Measurements from ENCODE around the gene CTNNB1.

CTNNB1 gene

GRCh38 chr3:41224120-41224806 lies 25.0 kb downstream of the CTNNB1 start:
- H3K27ac ChIP-seq = no peak overlapping the region
- DNase-seq = no peak
- H3K27me3 ChIP-seq (ENCODE audit: insufficient read depth, low read depth, severe bottlenecking) = no peaks in the 10 kb centered on the region
- peaks cover 41% of the 10 kb centered on the region for H3K36me3 ChIP-seq
- H3K4me3 ChIP-seq (ENCODE audit: low read depth, low read length) = no peak overlapping the region
- no peak for TF ChIP-seq CTCF (IDR thresholded peaks at IDR 0.05; ENCODE audit: low read depth, low read length)
- H3K9me3 ChIP-seq (ENCODE audit: severe bottlenecking) = no peaks in the 10 kb centered on the region

GRCh38 chr3:41234823-41235721 lies 35.8 kb downstream of the CTNNB1 start:
- H3K9me3 ChIP-seq (ENCODE audit: severe bottlenecking) = no peaks in the 10 kb centered on the region
- peaks cover 87% of the 10 kb centered on the region for H3K36me3 ChIP-seq
- no peak overlapping the region for H3K27ac ChIP-seq
- no peak for TF ChIP-seq CTCF (IDR thresholded peaks at IDR 0.05; ENCODE audit: low read depth, low read length)
- H3K4me3 ChIP-seq (ENCODE audit: low read depth, low read length) = no peak overlapping the region
- no peaks in the 10 kb centered on the region for H3K27me3 ChIP-seq (ENCODE audit: insufficient read depth, low read depth, severe bottlenecking)
- no peak for DNase-seq

GRCh38 chr3:41236228-41236627 lies 36.9 kb downstream of the CTNNB1 start:
- peaks cover 87% of the 10 kb centered on the region for H3K36me3 ChIP-seq
- H3K4me3 ChIP-seq (ENCODE audit: low read depth, low read length) = no peak overlapping the region
- no peak for DNase-seq
- H3K27ac ChIP-seq = no peak overlapping the region
- H3K27me3 ChIP-seq (ENCODE audit: insufficient read depth, low read depth, severe bottlenecking) = no peaks in the 10 kb centered on the region
- no peak for TF ChIP-seq CTCF (IDR thresholded peaks at IDR 0.05; ENCODE audit: low read depth, low read length)
- no peaks in the 10 kb centered on the region for H3K9me3 ChIP-seq (ENCODE audit: severe bottlenecking)

DNA sequence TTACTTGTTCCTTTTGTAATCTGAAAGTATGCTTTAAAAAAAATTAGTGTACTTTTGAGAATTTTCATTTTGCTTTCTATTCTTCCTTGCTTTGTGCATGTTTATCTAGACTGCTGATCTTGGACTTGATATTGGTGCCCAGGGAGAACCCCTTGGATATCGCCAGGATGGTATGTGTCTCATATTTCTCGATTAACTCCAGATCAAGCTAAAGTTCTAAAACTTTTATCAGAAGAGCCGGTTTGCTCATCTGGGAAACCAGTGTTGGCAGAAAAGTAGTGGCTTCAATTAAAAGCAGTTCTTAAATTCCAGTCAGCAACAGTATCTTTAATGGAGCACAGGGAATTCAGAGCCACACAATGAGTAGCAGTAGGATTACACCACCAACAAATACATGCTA lies 38.6 kb downstream of the CTNNB1 start:
- no peaks in the 10 kb centered on the region for H3K9me3 ChIP-seq (ENCODE audit: severe bottlenecking)
- no peak for DNase-seq
- no peak overlapping the region for H3K4me3 ChIP-seq (ENCODE audit: low read depth, low read length)
- H3K27ac ChIP-seq = no peak overlapping the region
- no peaks in the 10 kb centered on the region for H3K27me3 ChIP-seq (ENCODE audit: insufficient read depth, low read depth, severe bottlenecking)
- no peak for TF ChIP-seq CTCF (IDR thresholded peaks at IDR 0.05; ENCODE audit: low read depth, low read length)
- peaks cover 78% of the 10 kb centered on the region for H3K36me3 ChIP-seq

DNA sequence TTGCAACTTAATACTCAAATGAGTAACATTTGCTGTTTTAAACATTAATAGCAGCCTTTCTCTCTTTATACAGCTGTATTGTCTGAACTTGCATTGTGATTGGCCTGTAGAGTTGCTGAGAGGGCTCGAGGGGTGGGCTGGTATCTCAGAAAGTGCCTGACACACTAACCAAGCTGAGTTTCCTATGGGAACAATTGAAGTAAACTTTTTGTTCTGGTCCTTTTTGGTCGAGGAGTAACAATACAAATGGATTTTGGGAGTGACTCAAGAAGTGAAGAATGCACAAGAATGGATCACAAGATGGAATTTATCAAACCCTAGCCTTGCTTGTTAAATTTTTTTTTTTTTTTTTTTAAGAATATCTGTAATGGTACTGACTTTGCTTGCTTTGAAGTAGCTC lies 40.3 kb downstream of the CTNNB1 start:
- Histone ChIP-seq H3K27me3 (ENCODE audit: insufficient read depth, low read depth, severe bottlenecking) (no peaks in the 10 kb centered on the region), H3K4me3 (ENCODE audit: low read depth, low read length) (no peak overlapping the region), H3K36me3 (peaks cover 61% of the 10 kb centered on the region), H3K27ac (no peak overlapping the region), H3K9me3 (ENCODE audit: severe bottlenecking) (no peaks in the 10 kb centered on the region)
- no peak for TF ChIP-seq CTCF (IDR thresholded peaks at IDR 0.05; ENCODE audit: low read depth, low read length)
- DNase-seq = no peak

Data from WERI-Rb-1 (cell line).